ENCODE results near the gene TACR2.

TACR2 gene

DNA sequence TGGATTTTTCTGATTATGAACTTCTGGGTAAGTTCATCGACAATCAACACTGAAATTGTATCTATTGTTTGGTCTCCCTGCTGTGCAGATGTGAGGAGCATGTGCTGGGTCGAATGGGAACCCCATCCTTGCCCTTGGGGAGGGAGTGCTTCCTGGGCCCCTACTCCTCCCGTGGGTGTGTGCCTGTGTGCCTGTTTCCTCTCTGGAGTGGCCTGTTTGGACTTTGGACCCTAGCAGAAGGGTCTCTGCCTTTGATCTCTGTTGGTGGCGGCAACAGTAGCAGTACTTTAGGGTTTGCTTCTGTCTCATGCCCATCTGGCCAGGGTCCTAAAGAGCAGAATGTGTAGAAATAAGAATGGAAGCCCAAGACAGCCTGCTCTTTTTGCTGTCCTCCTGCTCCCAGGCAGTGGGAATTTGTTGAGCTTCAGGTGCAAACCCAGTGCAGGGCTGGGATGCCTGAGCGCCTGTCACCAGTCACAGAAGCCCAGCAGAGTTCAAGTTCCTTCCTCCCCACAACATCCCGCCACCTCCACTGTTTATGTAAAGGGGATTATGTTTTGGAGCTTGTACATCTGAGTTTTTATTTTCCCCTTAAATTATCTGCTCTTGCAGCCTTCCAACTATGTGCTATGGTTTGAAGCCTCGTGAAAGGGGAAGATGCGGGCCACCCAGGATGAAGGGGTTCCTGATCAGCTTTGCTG, 1.5 kb upstream of the TACR2 start:
- no peak for DNase-seq

GRCh38 chr10:69417542-69417941, 824 bp upstream of the TACR2 start:
- no peak for DNase-seq

- no peak for DNase-seq
Measured at GRCh38 chr10:69415951-69416350, 767 bp downstream of the TACR2 start.

GRCh38 chr10:69415049-69415448, 1.7 kb downstream of the TACR2 start:
- no peak for DNase-seq

DNA sequence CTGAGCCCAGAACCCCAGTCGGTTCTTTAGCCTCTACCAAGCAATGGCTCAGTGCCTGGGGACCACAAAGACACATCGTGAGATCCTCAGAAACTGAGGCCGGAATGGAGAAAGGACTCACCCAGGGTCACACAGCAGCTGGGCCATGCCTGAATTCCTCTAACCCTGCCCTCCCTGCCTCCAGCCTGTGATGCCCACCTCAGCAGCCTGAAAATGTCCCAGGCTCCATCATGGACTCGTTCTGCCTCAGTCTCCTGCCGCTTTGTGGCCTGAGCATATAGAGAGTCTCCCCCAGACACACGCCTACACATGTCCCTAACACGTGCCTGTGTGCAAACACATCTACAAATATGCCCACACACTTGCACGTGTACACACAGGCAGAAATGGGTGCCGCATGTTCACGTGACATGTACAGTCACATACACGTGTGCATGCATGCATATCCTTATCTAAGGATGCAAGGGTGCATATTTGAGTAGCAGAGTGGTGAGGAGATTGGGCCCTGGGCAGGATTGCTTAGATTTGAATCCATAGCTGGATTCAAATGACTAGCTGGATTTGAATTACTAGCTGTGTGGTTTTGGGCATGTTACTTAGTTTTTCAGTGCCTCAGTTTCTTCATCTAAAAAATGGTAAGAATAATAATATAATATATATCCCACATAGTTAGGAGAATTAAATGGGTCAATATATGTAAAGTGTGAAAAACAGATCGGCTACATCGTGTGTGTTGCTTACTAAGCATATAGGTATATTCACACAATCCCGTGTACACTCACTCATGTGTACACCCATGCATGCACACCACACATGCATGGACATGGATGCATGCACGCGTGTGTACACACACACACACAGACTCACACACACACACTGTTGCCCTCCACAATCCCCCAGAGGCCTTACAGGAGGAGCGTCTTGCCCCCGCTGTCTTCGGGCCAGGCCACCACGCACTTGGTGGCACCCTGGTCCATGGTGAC, 2.4 kb downstream of the TACR2 start:
- no peak for DNase-seq

DNA sequence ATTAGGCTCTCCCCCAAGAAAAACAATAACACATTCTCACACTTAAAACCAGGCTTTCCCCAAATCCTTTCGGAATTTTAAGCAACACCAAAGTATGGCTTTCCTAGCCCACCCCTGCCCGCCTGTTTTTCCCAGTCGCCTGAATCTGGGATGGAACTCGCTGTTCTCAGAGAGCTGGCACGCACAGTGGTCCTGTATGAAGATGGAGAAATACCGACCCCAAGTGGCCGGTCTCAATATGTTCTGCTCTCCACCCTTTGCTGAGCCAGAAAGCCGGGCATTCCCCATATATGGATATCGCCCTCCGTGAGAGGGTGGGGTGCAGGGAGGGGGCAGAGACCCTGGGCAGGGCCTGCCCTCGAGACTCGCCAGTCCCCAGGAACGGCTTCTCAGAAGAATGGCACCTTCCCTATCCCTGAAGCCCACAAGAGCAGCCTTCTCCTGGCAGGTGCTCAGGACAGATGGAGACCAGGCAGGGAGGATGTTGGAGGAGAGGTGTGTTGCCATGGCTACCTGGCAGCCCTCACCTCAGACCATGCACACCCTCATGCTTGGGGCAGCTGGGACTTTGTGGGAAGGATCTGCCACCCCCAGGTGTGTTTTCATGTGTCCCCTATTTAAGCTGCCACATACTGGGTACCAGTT, 3.4 kb downstream of the TACR2 start:
- DNase-seq = no peak

- DNase-seq = no peak
Measured at GRCh38 chr10:69412232-69412790, 4.4 kb downstream of the TACR2 start.

DNA sequence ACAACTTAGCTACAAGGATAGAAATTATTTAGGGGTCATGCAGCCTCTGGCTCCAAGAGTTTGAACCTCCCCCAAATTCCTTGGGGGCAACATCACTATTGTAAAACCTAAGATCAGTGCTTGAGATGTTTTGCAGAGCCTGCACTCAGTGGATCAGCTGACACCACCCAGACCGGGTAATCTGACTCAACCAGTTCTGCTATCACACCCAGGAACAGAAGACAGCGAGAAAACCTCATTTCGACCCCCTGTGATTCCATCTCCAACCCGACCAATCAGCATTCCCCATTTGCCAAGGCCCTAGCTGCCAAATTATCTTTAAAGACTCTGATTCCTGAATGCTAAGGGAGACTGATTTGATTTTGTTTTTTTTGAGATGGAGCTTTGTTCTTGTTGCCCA, 5.2 kb downstream of the TACR2 start:
- DNase-seq = no peak

GRCh38 chr10:69410487-69410886, 6.2 kb downstream of the TACR2 start:
- no peak for DNase-seq

- no peak for DNase-seq
Measured at GRCh38 chr10:69409968-69410367, 6.8 kb downstream of the TACR2 start.

DNA sequence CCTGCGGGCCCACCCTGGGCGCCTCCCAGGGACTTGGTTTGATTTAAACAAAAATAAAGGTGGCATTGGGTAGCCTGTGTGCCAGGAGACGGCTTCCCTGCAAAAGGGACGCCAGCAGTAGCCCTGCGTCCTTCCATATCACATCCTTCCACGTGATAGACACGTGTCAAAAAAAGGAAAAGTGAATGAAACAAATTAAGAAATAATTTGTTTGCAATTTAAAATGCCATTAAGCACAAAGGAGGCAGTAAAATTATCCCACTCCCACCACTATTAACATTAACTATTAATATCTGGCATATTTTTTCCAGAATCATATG, 7.6 kb downstream of the TACR2 start:
- no peak for DNase-seq

DNA sequence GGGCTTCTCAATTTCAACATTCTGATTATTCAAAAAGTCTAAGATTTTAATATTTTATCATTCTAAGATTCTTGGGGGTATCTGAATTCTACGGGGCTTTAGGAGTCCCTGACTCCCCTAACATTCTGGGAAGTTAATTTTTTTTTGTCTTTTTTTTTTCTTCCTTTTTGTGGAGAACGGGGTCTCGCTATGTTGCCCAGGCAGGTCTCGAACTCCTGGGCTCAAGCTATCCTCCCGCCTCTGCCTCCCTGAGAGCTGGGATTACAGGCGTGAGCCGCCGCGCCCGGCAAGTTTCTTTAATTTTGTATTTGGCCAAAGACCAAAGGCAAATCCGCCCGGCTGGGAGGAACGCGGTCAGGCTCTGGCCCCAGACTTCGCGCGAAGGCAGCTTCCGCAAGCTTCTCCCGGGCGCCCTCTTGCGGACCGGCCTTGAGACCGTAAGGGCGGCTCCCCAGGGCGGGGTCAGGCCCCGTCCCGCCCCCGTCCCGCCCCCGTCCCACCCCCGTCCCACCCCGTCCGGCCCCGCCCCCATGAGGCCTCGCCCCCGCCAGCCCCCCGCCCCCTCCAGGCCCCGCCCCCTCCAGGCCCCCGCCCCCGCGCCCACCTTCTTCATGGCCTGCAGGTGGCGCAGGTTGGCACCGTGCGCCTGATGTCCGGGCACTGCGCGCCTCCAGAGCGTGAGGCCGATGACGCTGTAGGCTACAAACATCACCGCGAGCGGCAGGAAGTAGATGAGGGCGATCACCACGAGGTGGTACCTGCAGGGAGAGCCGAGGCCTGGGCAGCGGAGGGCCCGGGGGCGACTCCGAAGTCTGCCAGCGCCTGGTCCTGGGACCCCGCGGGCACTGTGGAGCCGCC, 8.2 kb downstream of the TACR2 start:
- DNase-seq = peak; percentile 88

GRCh38 chr10:69407621-69408301, 9.0 kb downstream of the TACR2 start:
- DNase-seq = no peak

DNA sequence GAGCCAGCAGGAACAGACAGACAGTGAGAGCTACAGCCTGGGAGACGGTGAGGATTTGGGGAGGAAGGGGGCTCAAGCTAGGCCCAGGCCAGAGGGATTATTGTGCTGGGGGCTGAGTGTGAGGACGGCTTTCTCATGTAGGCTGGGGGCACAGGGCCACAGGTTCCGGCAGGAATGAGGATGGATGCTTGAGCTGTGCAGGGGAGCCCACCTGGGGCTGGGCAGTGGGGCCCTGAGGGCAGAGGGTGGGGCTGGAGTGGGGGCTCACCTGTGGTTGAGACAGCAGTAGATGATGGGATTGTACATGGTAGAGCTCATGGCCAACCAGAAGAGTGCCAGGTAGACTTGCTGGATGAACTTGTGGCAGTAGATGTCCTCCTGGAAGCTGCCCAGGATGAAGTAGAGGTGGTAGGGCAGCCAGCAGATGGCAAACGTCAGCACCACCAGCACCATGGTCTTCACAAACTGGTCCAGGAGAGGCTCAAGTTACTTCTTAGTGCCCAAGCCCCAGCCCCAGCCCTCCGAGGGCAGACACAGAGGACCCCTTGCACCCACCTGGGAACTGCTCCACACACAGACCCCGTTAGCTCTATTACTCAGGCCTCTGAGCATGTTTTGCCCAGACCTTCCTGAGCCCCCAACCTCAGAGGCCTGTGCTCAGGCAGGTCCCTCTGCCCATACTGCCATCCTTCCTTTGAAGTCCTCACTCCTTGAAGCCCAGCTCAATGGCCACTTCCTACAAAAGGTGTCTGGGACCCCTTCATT, 9.7 kb downstream of the TACR2 start:
- DNase-seq = no peak

DNA sequence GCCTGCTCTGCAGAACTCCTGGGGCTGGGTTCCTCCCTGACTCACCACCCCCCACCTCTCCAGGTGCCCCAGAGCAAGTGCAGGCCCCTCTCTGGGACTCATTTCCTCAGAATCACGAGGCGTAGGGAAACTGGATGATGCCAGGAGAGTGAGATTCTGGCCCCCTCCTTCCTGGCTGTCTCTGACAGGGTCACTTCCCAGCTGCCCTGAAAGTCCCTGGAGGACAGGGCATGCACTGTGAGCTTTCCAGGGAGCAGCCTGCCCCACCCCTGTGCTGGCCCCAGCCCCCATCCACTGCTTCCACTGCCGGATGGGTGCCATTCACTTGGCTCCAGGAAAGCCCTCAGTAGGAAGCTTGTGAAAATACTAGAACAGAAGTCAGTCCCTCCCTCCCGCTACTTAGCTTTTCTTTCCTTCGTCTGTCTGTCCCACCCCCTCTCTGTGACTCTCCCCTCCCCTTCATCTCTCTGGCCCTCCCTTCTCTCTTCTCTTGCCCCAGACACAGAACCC, 10.4 kb downstream of the TACR2 start:
- DNase-seq = no peak

DNA sequence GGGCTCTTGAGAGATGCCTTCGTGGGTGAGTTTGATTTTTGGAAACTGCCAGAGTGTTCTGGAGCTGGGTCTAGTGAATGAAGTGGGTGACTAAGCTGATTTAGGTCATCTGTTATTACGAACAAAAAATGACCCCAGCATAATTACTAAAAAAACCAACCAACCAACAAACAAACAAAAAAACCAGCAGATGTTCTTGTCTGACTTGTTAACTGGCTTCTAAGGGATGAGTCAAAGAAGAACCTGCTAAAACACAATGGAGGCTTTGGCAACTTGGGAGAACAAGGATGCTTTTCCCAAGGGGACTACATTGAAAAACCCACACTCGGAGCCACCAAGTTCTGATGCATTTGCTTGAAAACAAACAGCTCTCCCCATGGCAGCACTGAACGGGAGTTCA, 11.5 kb downstream of the TACR2 start:
- DNase-seq = no peak

- no peak for DNase-seq
Measured at GRCh38 chr10:69404786-69405185, 11.9 kb downstream of the TACR2 start.

GRCh38 chr10:69403519-69403918, 13.2 kb downstream of the TACR2 start:
- DNase-seq = no peak

DNA sequence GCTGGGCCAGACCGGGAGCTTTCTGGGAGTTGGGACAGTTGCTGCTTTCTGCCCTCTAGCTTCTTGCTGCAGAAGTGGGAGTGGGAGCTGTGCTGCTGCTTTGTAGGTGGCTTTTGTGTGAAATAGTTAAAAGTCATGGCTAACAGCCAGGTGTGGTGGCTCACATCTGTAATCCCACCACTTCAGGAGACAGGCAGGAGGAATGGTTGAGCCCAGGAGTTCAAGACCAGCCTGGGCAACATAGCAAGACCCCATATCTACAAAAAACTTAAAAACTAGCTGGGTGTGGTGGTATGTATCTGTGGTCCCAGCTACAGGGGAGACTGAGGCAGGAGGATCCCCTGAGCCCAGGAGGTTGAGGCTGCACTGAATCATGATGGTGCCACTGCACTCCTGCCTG, 13.7 kb downstream of the TACR2 start:
- DNase-seq = no peak

- no peak for DNase-seq
Measured at GRCh38 chr10:69402386-69402785, 14.3 kb downstream of the TACR2 start.

GRCh38 chr10:69401416-69401815, 15.3 kb downstream of the TACR2 start:
- DNase-seq = no peak
